HG03097 (cell line): ENCODE measurements around the gene SHROOM2.
"Not testable (repeated sequence)": the region's sequence is repeated elsewhere in the genome, so short reads cannot be mapped to it uniquely, and the experiment has no call there.

Experiments used
- ATAC-seq: cut with Tn5 transposase; IDR thresholded peaks from one replicate; pipeline ENCODE4 v1.9.1; 2021; ENCODE audit not compliant: unreplicated experiment, low FRiP score

The SHROOM2 gene, protein sequence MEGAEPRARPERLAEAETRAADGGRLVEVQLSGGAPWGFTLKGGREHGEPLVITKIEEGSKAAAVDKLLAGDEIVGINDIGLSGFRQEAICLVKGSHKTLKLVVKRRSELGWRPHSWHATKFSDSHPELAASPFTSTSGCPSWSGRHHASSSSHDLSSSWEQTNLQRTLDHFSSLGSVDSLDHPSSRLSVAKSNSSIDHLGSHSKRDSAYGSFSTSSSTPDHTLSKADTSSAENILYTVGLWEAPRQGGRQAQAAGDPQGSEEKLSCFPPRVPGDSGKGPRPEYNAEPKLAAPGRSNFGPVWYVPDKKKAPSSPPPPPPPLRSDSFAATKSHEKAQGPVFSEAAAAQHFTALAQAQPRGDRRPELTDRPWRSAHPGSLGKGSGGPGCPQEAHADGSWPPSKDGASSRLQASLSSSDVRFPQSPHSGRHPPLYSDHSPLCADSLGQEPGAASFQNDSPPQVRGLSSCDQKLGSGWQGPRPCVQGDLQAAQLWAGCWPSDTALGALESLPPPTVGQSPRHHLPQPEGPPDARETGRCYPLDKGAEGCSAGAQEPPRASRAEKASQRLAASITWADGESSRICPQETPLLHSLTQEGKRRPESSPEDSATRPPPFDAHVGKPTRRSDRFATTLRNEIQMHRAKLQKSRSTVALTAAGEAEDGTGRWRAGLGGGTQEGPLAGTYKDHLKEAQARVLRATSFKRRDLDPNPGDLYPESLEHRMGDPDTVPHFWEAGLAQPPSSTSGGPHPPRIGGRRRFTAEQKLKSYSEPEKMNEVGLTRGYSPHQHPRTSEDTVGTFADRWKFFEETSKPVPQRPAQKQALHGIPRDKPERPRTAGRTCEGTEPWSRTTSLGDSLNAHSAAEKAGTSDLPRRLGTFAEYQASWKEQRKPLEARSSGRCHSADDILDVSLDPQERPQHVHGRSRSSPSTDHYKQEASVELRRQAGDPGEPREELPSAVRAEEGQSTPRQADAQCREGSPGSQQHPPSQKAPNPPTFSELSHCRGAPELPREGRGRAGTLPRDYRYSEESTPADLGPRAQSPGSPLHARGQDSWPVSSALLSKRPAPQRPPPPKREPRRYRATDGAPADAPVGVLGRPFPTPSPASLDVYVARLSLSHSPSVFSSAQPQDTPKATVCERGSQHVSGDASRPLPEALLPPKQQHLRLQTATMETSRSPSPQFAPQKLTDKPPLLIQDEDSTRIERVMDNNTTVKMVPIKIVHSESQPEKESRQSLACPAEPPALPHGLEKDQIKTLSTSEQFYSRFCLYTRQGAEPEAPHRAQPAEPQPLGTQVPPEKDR (N-terminal part only)

DNA sequence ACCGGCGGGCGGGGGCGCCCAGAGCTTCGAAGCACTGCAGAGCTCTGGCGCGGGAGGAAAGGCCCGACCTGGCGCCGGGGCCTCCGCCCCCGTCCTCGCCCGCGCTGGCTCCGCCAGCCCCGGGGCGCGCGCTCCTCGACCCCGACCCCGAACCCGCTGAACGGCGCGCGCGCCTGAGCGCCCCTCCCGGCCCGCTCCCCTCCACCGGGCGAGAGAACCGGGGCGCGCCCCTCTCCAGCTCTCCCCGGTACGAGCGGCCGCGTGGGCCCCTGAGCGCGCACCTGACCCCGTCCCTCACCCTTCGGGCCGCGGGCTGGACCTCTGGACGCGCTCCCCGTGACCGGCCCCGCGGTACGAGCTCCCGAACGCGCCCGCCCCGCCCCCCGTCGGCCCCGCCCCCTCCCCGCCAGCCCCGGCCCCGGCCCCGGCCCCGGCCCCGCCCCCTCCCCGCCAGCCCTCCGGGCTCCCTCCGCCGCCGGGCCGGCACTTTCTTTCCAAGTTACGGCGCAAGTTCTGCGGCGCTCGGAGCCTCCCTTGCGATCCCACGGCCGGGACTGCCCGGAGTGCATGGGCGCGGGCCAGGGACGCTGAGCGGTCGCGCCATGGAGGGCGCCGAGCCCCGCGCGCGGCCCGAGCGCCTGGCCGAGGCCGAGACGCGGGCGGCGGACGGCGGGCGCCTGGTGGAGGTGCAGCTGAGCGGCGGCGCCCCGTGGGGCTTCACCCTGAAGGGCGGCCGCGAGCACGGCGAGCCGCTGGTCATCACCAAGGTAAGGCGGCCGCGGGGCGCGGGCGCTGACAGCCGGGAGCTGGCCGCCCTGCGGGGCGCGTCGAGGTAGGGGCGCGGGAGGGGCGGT lies at the start of gene SHROOM2:
Gene SHROOM2, plus strand, starts transcription at position 486 of the 854 bp plus-strand sequence. Its CDS starts 117 bp downstream, at position 603.
- no peak for ATAC-seq

GRCh38 chrX:9737363-9737762 lies 48.9 kb upstream of the SHROOM2 start:
- no peak for ATAC-seq

- no peak for ATAC-seq
These were observed 48.1 kb upstream of the SHROOM2 start for GRCh38 chrX:9738151-9738550.

DNA sequence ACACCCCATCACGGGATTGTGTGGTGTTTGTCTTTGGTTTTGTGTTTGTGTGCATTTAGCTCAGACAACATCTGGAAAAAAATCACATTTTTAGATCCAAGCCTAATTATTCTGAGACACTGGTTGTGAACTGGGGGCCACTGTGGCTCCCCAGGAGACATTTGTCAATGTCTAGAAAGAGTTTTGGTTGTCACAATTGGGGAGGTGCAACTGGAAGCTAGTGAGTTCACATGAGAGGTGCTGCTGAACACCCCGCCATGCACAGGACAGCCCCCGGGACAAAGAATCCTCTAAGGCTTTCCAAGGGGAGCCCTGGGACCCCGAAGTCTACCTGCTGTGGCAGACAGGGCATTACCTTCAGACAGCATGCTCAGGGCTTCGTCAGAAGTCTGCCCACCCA lies 47.1 kb upstream of the SHROOM2 start:
- ATAC-seq = no peak

- no peak for ATAC-seq
These were observed 40.7 kb upstream of the SHROOM2 start for GRCh38 chrX:9745417-9746115.

DNA sequence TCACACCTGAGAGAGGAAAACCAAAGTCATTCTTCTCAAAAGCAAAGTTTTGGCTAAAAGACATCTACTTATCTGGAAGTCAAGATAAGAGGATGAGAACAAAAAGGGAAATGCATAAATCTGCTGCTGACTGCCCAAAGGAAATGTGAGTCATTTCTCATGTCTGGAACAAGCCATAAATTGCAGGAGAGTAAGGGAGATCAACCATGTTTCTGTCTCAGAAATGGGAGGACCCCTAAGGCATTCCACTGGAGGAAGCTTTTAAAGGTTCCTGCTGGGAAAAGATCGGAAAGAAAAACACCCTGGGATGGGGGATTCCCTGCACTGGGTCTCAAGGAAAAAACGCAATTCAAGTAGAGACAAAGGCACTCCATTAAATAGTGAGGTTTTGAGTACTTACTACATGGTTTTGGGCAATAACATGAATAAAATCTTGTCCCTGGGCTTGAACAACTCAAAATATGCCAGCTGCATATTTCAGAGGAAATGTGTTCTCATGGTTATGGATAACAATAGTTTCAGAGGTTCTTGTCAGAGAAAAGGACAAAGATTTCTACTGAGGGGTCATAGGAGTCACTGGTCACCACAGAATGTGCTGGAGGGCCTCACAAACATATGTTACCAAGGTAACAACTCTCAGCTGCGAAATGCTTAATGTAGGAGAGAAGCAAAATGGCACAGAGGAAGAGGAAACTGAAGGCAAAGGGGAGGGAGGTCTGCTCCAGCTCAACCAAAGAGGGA lies 39.9 kb upstream of the SHROOM2 start:
- no peak for ATAC-seq

DNA sequence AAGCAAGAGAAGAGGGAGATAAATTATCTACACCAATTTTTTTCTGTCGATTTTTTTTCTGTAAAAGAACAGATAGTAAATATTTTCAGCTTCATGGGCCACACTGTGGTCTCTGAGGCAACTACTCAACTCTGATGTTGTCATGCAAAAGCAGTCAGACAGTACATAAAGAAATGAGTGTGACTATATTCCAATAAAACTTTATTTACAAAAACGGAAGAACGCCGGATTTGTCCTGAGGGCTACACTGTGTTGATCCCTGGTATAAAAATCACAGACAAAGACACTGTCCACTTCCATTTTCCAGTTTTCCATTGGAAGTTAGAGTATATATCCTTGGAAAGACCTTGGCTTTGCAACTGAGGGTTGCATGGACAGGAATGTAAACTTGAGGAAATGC lies 38.6 kb upstream of the SHROOM2 start:
- ATAC-seq = no peak

DNA sequence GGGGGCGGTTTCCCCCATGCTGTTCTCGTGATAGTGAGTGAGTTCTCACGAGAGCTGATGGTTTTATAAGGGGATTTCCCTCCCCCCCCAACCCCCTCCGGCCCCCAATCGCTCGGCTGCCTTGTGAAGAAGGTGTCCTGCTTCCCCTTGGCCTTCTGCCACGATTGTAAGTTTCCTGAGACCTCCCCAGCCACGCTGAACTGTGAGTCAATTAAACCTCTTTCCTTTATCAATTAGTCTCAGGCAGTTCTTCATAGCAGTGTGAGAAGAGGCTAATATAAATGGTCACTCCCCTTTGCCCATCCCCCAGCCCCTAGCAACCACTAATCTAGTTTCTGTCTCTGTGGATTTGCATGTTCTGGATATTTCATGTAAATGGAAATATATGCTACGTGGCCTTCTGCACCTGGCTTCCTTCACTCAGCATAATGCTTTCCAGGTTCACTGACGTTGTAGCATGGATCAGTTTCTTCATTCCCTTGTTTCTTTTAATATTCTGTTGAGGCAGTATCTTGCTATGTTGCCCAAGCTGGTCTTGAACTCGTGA lies 37.0 kb upstream of the SHROOM2 start:
- no peak for ATAC-seq

- no peak for ATAC-seq
These were observed 28.9 kb upstream of the SHROOM2 start for GRCh38 chrX:9757366-9757765.

GRCh38 chrX:9758021-9758638 lies 28.1 kb upstream of the SHROOM2 start:
- no peak for ATAC-seq

DNA sequence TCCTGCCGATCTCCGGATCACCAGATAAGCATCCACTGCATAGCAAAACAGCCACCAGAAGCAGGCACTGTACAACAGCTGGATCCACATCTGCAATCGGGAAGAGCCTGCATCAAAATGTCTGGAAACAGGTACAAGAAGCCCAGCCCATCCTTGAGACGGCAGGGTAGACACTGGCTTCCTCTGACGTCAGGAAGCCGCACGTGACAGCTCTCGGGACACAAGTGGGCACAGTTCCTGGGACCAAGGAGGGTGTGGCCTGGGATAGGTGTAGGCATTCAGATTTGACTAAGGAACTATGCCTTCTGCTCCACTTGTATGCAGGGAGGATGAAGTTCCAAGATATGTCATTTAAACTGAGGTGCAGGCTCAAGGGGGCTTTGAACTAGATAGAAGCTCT lies 26.9 kb upstream of the SHROOM2 start:
- ATAC-seq = no peak

DNA sequence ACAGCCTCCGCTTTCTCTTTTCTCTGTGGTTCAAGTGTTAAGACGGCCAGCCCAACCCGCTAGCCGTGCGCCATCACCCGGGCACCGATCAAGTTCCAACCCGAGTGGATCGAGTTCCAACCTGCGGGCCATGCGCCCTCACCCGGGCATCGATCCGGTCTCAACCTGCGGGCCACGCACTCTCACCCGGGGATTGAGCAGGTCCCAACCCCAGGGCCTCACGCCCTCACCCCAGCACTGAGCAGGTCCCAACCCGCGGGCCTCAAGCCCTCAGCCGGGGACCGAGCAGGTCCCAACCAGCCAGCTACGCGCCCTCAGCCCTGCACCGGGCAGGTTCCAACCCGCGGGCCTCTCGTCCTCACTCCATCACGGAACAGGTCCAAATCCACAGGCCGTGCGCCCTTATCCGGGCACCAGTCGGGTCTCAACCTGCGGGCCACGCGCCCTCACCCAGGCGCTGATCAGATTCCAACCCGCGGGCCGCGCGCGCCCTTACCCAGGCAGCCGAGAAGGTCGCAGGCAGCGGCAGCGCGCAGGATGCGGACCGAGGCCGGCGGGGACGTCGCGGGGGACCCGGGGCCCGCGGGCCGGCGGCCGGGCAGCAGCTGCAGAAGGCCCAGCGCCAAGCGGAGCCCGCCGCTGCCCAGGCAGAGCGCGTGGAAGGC lies 21.0 kb upstream of the SHROOM2 start:
- ATAC-seq = no peak

DNA sequence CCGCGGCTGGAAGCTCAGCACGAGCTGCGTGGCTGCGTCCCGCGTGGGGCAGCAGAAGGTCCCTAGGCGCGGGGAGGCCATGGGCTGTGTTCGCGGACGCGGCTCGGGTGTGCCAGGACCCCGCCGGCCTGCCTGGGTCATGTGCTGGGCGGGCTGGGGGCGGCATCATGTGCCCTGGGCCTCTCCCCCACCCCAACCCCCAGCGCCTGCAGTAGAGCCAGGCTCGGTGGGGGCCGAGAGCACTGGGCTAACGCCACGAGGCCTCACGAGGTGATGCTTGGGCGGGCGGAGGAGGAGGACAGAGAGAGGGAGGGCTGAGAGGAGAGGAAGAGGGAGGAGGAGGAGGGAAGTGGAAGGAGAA lies 20.5 kb upstream of the SHROOM2 start, which contains the start of gene GPR143:
Gene GPR143, minus strand, starts transcription at position 111 of the 361 bp plus-strand sequence. Its CDS starts 30 bp downstream, at position 81.
- ATAC-seq = no peak

DNA sequence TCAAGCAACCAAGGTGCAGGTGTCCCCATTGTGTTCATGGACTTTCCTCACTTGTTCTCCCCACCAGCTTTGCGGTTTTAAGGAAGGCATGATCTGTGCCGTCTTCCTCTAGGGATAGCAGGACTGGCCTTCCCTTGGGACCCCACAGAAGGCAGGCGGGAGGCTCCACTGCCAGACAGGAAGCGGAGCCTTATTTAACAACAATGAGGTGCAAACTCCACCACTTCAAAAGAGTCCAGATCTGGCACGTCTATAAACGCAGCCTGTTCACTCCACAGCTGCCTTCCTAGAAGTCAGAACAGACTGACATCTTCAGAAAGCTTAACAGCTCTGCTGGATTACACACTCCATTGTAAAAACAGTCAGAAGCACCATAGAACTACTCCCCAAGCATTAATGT lies 18.9 kb upstream of the SHROOM2 start:
- ATAC-seq = no peak

DNA sequence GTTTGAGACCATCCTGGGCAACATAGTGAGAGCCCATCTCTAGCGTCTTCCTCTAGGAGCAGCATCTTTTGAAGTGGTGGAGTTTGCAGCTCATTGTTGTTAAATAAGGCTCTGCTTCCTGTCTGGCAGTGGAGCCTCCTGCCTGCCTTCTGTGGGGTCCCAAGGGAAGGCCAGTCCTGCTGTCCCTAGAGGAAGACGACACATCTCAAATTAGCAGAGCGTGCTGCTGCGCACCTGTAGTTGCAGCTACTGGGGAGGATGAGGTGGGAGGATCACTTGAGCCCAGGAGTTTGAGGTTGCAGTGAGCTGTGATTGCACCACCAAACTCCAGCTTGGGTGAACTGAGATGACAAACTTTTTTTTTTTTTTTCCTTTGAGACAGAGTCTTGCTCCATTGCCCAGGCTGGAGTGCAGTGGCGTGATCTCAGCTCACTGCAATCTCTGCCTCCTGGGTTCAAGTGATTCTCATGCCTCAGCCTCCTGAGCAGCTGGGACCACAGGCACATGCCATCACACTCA lies 17.8 kb upstream of the SHROOM2 start:
- ATAC-seq = not testable (repeated sequence)

DNA sequence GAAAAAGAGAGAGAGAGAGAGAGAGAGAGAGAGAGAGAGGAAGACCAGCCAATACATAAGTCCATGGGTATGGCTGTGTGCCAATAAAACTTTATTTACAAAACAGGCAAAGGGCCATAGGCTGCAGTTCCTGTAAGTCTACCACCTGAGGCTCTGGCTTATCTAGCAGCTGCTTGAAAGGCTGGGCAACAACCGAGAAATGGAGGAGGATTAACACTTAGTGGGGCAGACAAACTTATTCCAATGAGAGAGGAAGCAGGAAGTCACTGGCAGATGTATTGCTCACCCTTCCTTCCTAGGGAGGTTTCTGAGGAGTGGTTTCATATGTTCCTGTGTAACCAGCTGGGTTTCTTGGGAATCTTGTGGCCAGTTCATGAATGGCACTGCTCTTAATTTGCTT lies 15.9 kb upstream of the SHROOM2 start:
- ATAC-seq = no peak

DNA sequence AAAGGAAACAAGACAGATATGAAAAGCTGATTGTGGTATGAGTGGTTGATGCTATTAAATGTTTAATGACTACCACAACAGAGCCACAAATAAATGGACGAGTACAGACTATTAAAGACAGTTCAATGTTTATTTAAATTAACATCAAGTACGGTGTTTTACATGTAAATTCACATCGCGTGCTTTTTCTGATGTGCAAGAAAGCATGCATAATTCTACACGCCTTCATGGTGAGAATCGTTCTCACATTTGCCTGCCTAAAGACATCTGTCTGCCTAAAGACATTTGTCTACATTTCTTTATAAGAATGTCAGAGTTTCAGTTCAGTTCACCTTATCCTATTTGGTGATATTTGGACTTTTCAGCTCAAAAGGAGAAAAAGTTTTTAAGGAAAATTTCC lies 13.3 kb upstream of the SHROOM2 start:
- ATAC-seq = no peak
